GM23248 (cell line): Measurements from ENCODE around the gene MFSD6.

Experiments
- EZH2 ChIP-seq: fragments of 200-600 bp; sonication (generic); IDR thresholded peaks from 2 replicates; pipeline ENCODE4 v1.6.1; 2018; ENCODE audit warnings: antibody characterized with exemption, mild to moderate bottlenecking; ENCODE audit not compliant: insufficient read depth, poor library complexity, severe bottlenecking
- EZH2phosphoT487 ChIP-seq: fragments of 200-600 bp; sonication (generic); IDR thresholded peaks from 2 replicates; pipeline ENCODE4 v1.6.1; 2018; ENCODE audit warnings: antibody characterized with exemption, moderate library complexity, mild to moderate bottlenecking, low read depth; ENCODE audit not compliant: insufficient read depth

GRCh38 chr2:190446750-190447516 lies 38.8 kb downstream of the MFSD6 start:
- TF ChIP-seq EZH2phosphoT487 (no peak), EZH2 (no peak)
